Upper lobe of left lung (tissue), 6 donors: ENCODE results near the gene AGPAT4. TPM values are rescaled to one million over a fixed set of nuclear protein-coding genes. Genes with fewer than 3 reads are reported as not detected.
"Not testable (repeated sequence)": the region's sequence is repeated elsewhere in the genome, so short reads cannot be mapped to it uniquely, and the experiment has no call there.

ENCODE experiments used
- ATAC-seq, 2 donors: fragments of 200-7000 bp; cut with Tn5 transposase; one replicate each; pipeline ENCODE4 v1.9.1; 2022; ENCODE audit warnings: mild to moderate bottlenecking in 2 of 2, moderate library complexity in 2 of 2; ENCODE audit not compliant: low FRiP score in 2 of 2
- DNase-seq, 2 donors: peaks; one replicate each; pipeline ENCODE4 v3.0.0-alpha.2; 2019 to 2020
- H3K27ac ChIP-seq, 4 donors: fragments of 200-600 bp; sonication (generic); one replicate each; pipeline ENCODE4 v1.5.1; 2016 to 2019
- H3K27me3 ChIP-seq, 4 donors: fragments of 200-600 bp; sonication (generic); one replicate each; pipeline ENCODE4 v1.5.1; 2017 to 2019
- H3K36me3 ChIP-seq, 4 donors: fragments of 200-600 bp; sonication (generic); one replicate each; pipeline ENCODE4 v1.5.1; 2016 to 2019
- H3K4me1 ChIP-seq, 4 donors: fragments of 200-600 bp; sonication (generic); one replicate each; pipeline ENCODE4 v1.5.1; 2018 to 2019
- H3K4me3 ChIP-seq, 4 donors: fragments of 200-600 bp; sonication (generic); one replicate each; pipeline ENCODE4 v1.5.1; 2017 to 2019; ENCODE audit warnings: mild to moderate bottlenecking in 2 of 4, moderate library complexity in 1 of 4
- H3K9me3 ChIP-seq, 4 donors: fragments of 200-600 bp; sonication (generic); one replicate each; pipeline ENCODE4 v1.5.1; 2018 to 2019
- CTCF ChIP-seq, 6 experiments: fragments of 450-650 bp in 4 of 6; fragments of 200-600 bp in 2 of 6; sonication (generic) in 2 of 6; IDR thresholded peaks; one replicate each; pipeline ENCODE4 v1.5.1; 2016 to 2019; ENCODE audit warnings: antibody characterized with exemption in 6 of 6
- EP300 ChIP-seq, 4 donors: sonication (generic); formaldehyde crosslinking; IDR thresholded peaks; one replicate each; pipeline ENCODE4 v1.5.1; 2017; ENCODE audit warnings: antibody characterized with exemption in 4 of 4, control low read depth in 2 of 4
- POLR2A ChIP-seq, 4 donors: fragments of 450-650 bp; IDR thresholded peaks; one replicate each; pipeline ENCODE4 v1.5.1; 2016 to 2017; ENCODE audit warnings: antibody characterized with exemption in 4 of 4, mild to moderate bottlenecking in 2 of 4
- POLR2AphosphoS5 ChIP-seq, 2 donors: sonication (generic); formaldehyde crosslinking; IDR thresholded peaks; one replicate each; pipeline ENCODE4 v1.5.1; 2017; ENCODE audit warnings: antibody characterized with exemption in 2 of 2
- WGBS, 2 donors: methylation state at CpG; one replicate each; pipeline ENCODE4 v1.1.5; 2017 to 2018; 5-methylcytosine and 5-hydroxymethylcytosine counted together
- total RNA-seq, 6 donors: library from RNA; depleted of rRNA in 4 of 6; stranded (reverse); fragments of >200 nt in 4 of 6; gene quantifications; one replicate each; pipeline versions ENCODE4 v1.1.0 to v1.2.1, GENCODE V29; 2016 to 2021
- donor health status: DM: no; HTN: no; CAD: no; lungs with moderate emphysema.
- donor health status: DM: no; HTN: yes; CAD: no; lungs with severe emphysema.

The AGPAT4 gene
- total RNA-seq, 6 donors from 2014 or later, result 7.0 to 26.3 (median 14.4) TPM

DNA sequence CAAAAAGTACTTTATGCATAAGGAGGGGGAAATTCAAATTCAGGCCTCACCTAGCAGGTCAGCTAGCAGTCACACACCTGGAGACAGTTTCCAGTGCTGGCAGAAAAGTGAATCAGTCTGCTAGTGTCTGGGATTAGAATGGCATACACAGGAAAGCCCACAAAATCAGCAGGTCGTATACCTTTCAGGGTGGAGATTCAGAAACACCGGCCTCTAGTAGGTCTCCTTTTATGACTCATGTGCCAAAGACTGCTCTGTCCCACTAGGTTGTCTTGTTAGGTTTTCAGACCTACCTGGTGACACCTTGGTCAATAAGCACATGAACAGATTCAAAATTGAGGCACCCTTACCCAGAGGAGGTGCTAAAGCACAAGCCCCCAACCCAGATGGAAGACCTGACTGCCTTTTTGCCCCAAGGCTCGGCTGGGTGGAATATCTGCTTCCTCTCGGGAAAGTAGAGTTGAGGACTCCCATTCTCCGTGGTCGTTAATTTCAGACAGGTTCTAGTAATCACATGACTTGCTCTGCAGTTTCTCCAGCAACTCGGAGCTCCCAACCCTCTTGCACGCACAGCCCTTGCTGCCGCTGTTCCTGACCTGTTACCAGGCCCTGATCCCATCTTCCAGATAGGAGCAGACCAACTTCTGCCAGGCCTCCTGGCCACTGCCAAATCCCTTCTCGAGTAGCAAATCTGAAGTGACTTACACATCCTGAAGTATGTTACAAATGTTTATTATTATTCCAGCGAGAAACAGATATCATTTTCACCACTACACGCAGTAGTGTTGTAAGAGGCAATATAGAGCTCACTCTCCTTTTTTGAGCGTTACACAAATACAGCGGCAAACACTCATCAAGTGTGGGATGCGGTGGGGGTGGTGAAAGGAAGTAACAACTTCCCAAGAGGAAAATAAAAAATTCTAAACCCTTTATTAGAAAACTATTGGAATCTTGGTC, 46.6 kb downstream of the AGPAT4 start:
- H3K9me3 ChIP-seq, result no peaks in the 10 kb centered on the region
- 80 to 85% methylated on average over 15 of the region's 15 CpGs for WGBS, 2 donors
- peak overlapping the region in 2 of 4 donors; percentile 24 to 35 for H3K27ac ChIP-seq
- DNase-seq, result no peak
- TF ChIP-seq CTCF (IDR thresholded peaks at IDR 0.05), result no peak
- TF ChIP-seq EP300 (IDR thresholded peaks at IDR 0.05), result no peak
- no peak for TF ChIP-seq POLR2A (IDR thresholded peaks at IDR 0.05)
- no peak for TF ChIP-seq POLR2AphosphoS5 (IDR thresholded peaks at IDR 0.05)
- ATAC-seq, result no peak
- peaks cover 0 to 9% (median 0%) of the 10 kb centered on the region in 4 donors for H3K36me3 ChIP-seq
- H3K4me3 ChIP-seq, result no peak overlapping the region
- H3K27me3 ChIP-seq, result no peaks in the 10 kb centered on the region
- peaks cover 5 to 33% (median 14%) of the 10 kb centered on the region in 4 donors for H3K4me1 ChIP-seq

DNA sequence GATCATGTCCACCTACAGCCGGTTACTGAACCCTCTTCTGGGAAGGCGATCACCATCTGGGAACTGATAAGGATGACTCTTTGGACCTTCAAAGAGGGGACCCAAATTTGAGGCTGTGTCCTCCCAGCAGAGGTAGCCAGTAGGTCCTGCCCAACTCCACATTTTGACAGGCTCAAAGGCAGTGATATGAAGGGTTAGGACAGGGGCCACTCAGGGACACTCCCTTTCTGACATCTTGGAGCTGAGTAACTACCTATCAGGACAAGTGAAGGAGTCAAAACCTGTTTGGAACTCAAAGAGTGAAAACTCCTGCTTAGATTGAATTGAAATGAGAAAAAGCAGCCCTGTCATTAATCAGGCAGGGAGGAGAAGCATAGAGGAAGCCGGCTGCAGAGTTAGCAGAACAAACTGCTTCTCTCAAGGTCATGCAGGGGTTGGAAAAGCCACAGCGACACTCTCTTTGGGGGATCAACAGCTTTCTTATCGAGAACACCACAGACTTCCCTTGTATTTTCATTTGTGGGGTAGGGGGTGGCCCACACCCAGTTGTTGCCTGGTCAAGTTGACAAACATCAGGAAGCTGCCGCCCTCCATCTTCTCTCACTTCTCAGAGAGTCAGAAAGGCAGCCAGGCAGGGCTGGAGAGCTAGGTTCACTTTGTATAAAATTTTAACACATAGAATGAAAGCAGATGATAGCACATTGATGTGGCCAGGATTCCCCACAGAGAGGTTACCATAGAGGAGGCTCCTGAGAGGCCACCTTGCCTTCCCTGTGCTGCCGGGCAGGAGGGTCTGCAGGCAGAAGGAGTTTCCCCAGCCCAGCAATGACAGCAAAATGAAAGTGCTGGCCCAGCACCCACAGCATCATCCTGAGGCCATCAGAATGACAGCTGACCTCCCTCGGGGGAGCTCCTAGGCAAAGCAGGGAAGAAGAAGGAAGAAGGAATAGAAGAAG, 47.6 kb downstream of the AGPAT4 start:
- no peak for DNase-seq
- WGBS, 2 donors, result 48 to 58% methylated on average over 7 to 8 of the region's 8 CpGs
- peak overlapping the region in 2 of 4 donors; percentile 24 to 35 for H3K27ac ChIP-seq

GRCh38 chr6:161225681-161226008, 48.2 kb downstream of the AGPAT4 start:
- TF ChIP-seq POLR2A (IDR thresholded peaks at IDR 0.05), result no peak
- TF ChIP-seq POLR2AphosphoS5 (IDR thresholded peaks at IDR 0.05), result no peak
- TF ChIP-seq EP300 (IDR thresholded peaks at IDR 0.05), result no peak
- TF ChIP-seq CTCF (IDR thresholded peaks at IDR 0.05), result no peak
- peaks cover 5 to 33% (median 14%) of the 10 kb centered on the region in 4 donors for H3K4me1 ChIP-seq
- DNase-seq (no peak), ATAC-seq (no peak)
- no peaks in the 10 kb centered on the region for H3K27me3 ChIP-seq
- no peak overlapping the region for H3K27ac ChIP-seq
- no peak overlapping the region for H3K4me3 ChIP-seq
- no peaks in the 10 kb centered on the region for H3K36me3 ChIP-seq
- WGBS, 2 donors, result 76 to 83% methylated on average over 8 of the region's 8 CpGs
- H3K9me3 ChIP-seq, result no peaks in the 10 kb centered on the region

More for the DNA sequence above, 47.6 kb downstream of the AGPAT4 start:
- Histone ChIP-seq H3K4me1 (peaks cover 5 to 33% (median 14%) of the 10 kb centered on the region in 4 donors), H3K4me3 (no peak overlapping the region), H3K36me3 (peaks cover 0 to 3% (median 0%) of the 10 kb centered on the region in 4 donors), H3K9me3 (no peaks in the 10 kb centered on the region), H3K27me3 (no peaks in the 10 kb centered on the region)
- no peak for TF ChIP-seq EP300 (IDR thresholded peaks at IDR 0.05)
- TF ChIP-seq POLR2AphosphoS5 (IDR thresholded peaks at IDR 0.05), result no peak
- TF ChIP-seq CTCF (IDR thresholded peaks at IDR 0.05), result no peak
- no peak for TF ChIP-seq POLR2A (IDR thresholded peaks at IDR 0.05)
- no peak for ATAC-seq

DNA sequence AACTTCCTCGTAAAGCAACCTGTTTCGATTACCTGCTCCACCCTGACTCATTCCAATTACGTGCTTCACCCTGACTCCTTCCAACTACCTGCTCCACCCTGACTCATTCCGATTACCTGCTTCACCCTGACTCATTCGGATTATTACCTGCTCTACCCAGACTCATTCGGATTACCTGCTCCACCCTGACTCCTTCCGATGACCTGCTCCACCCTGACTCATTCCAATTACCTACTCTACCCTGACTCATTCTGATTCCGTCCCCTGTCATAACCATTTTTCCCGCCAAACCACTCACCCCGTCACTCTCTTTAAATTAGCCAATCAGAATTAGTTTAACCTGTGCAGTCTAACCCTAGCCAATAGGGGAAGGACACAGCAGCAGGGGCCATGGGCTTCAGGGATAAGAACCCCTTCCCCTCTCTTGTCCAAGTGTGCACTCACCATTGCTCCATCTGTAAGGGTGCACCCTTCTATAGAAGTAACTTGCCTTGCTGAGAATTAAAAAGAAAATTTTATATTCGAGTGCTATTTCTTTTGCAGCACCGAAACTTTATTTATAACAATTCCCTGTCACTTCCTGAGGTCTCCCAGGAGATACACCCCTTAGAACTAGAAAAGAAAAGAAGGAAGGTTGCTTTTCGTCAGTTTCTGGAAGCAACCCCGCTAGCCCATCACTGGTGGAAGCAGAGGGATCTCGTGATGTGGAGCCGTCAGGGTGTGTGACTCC, 48.7 kb downstream of the AGPAT4 start:
- H3K9me3 ChIP-seq, ATAC-seq, H3K27ac ChIP-seq, DNase-seq, H3K36me3 ChIP-seq, H3K4me3 ChIP-seq, H3K27me3 ChIP-seq: not testable (repeated sequence)
- 92 to 93% methylated on average over 16 of the region's 16 CpGs for WGBS, 2 donors
- H3K4me1 ChIP-seq, result peaks cover 5 to 33% (median 14%) of the 10 kb centered on the region in 4 donors
